K562 (cell line): ENCODE results near the gene FTSJ1. TPM values are rescaled to one million over a fixed set of nuclear protein-coding genes. Genes with fewer than 3 reads are reported as not detected.

Experiments
- ATAC-seq: fragments of 200-7000 bp; cut with Tn5 transposase; 3 replicates; pipeline ENCODE4 v1.9.1; 2020; ENCODE audit warnings: moderate library complexity
- BruUV-seq: library from RNA; stranded (reverse); fragments of 400-500 nt; replicated peaks from 2 replicates; lab custom pipeline; 2021; lab: Mats Ljungman, UMichigan
- CTCF ChIA-PET: fragments of 300-600 bp; formaldehyde crosslinking; extraction: SDS; loops from one replicate; lab custom pipeline; 2021; ENCODE audit warnings: low intra/inter-chr PET ratio; lab: Yijun Ruan, JAX
- POLR2A ChIA-PET: fragments of 300-600, 350-650 bp; sonication (Branson Sonifier 250); formaldehyde crosslinking; extraction: SDS; loops from one replicate; lab custom pipeline; 2021; ENCODE audit warnings: antibody characterized with exemption, inconsistent platforms; lab: Yijun Ruan, JAX
- DNase-seq, 4 experiments: peaks; one replicate each; pipeline versions ENCODE4 v3.0.0 to v3.0.0-alpha.2; 2011 to 2018; ENCODE audit warnings: low spot score in 3 of 4, mixed read lengths in 3 of 4; ENCODE audit errors: extremely low read depth in 1 of 4
- FAIRE-seq: peaks from 2 replicates; lab custom pipeline; 2011; peaks lifted over from hg19 to GRCh38; lab: Jason Lieb, UNC
- H2AFZ ChIP-seq: 2 replicates; pipeline ENCODE4 v1.6.0; 2011; ENCODE audit warnings: low read depth, low read length, control low read depth, inconsistent platforms
- H3K27ac ChIP-seq: fragments of 200-600 bp; 3 replicates; pipeline ENCODE4 v1.8.0; 2011; ENCODE audit warnings: low read depth, mild to moderate bottlenecking, control low read depth, inconsistent platforms, low read length, moderate library complexity, mixed read lengths; ENCODE audit errors: extremely low read depth
- H3K27me3 ChIP-seq, 2 experiments: fragments of 300-600 bp in 1 of 2; 2 replicates in 1 of 2; 3 replicates in 1 of 2; pipeline versions ENCODE4 v1.6.0 to v1.8.0; 2011; ENCODE audit warnings: inconsistent platforms in 2 of 2, low read length in 2 of 2, mild to moderate bottlenecking in 1 of 2, mixed read lengths in 1 of 2, moderate library complexity in 1 of 2; ENCODE audit not compliant: control insufficient read depth in 2 of 2, insufficient read depth in 2 of 2
- H3K36me3 ChIP-seq: fragments of 300-600 bp; 3 replicates; pipeline ENCODE4 v1.8.0; 2011; ENCODE audit warnings: mild to moderate bottlenecking, low read length, inconsistent platforms; ENCODE audit not compliant: control insufficient read depth, insufficient read depth
- H3K4me1 ChIP-seq, 2 experiments: fragments of 200-600 bp in 1 of 2; replicated peaks in 1 of 2; 2 replicates in 1 of 2; 3 replicates in 1 of 2; pipeline versions ENCODE4 v1.5.1 to v1.8.0; 2011; ENCODE audit warnings: inconsistent platforms in 2 of 2, low read length in 2 of 2, mild to moderate bottlenecking in 1 of 2, mixed read lengths in 1 of 2, moderate library complexity in 1 of 2; ENCODE audit not compliant: control insufficient read depth in 2 of 2, insufficient read depth in 2 of 2
- H3K4me2 ChIP-seq: 2 replicates; pipeline ENCODE4 v1.6.1; 2011; ENCODE audit warnings: low read length, control low read depth, inconsistent platforms, mixed read lengths; ENCODE audit not compliant: insufficient read depth
- H3K4me3 ChIP-seq: fragments of 200-600 bp; sonication (generic), shearing (Covaris generic); 2 replicates; pipeline ENCODE4 v1.5.1; 2016; ENCODE audit warnings: control low read depth, inconsistent platforms
- H3K79me2 ChIP-seq: fragments of 200-600 bp; 3 replicates; pipeline ENCODE4 v1.8.0; 2011; ENCODE audit warnings: low read length, inconsistent platforms; ENCODE audit not compliant: control insufficient read depth, insufficient read depth
- H3K9ac ChIP-seq, 2 experiments: 2 replicates each; pipeline versions ENCODE4 v1.6.0 to v1.6.1; 2011; ENCODE audit warnings: low read depth in 2 of 2, low read length in 2 of 2, control low read depth in 1 of 2, inconsistent platforms in 1 of 2, mild to moderate bottlenecking in 1 of 2, mixed read lengths in 1 of 2; ENCODE audit not compliant: insufficient read depth in 1 of 2
- H3K9me1 ChIP-seq: one replicate; pipeline ENCODE4 v1.6.0; 2011; ENCODE audit warnings: inconsistent platforms, mild to moderate bottlenecking, low read length, moderate library complexity; ENCODE audit not compliant: control insufficient read depth, insufficient read depth
- H3K9me3 ChIP-seq: replicated peaks from 2 replicates; pipeline ENCODE4 v1.5.1; 2011; ENCODE audit warnings: low read depth, low read length, inconsistent platforms; ENCODE audit not compliant: control insufficient read depth, insufficient read depth
- H4K20me1 ChIP-seq: replicated peaks from 2 replicates; pipeline ENCODE4 v1.6.1; 2011; ENCODE audit warnings: low read length, inconsistent platforms, mixed read lengths; ENCODE audit not compliant: control insufficient read depth, insufficient read depth
- ATF3 ChIP-seq, 2 experiments: fragments of 450-650 bp in 1 of 2; sonication (generic) in 1 of 2; formaldehyde crosslinking in 1 of 2; IDR thresholded peaks in 1 of 2; conservative IDR thresholded peaks in 1 of 2; 2 replicates each; pipeline versions ENCODE4 v1.6.1 to v1.8.1; 2016 to 2023; ENCODE audit warnings: mild to moderate bottlenecking in 2 of 2, moderate library complexity in 2 of 2, inconsistent platforms in 1 of 2, missing genetic modification reagents in 1 of 2
- FOSL1 ChIP-seq: fragments of 200-800 bp; sonication (Bioruptor generic); conservative IDR thresholded peaks from 2 replicates; pipeline ENCODE4 v1.6.1; 2016; ENCODE audit warnings: missing genetic modification characterization, missing compliant biosample characterization
- HDAC6 ChIP-seq: IDR thresholded peaks from 2 replicates; pipeline ENCODE4 v1.6.1; 2012; ENCODE audit warnings: low read depth, mild to moderate bottlenecking, control low read depth, inconsistent platforms, low read length, moderate library complexity
- HNRNPUL1 ChIP-seq: fragments of 200-400 bp; formaldehyde crosslinking; IDR thresholded peaks from 2 replicates; pipeline ENCODE4 v1.6.1; 2017; ENCODE audit warnings: low read length
- JUN ChIP-seq, 2 experiments: sonication (generic) in 1 of 2; formaldehyde crosslinking in 1 of 2; IDR thresholded peaks; 2 replicates each; pipeline versions ENCODE4 v1.6.1 to v1.8.0; 2012 to 2022; ENCODE audit warnings: borderline replicate concordance in 2 of 2, mild to moderate bottlenecking in 2 of 2, improper control_type of control experiment in 1 of 2, low read depth in 1 of 2, low read length in 1 of 2, missing genetic modification reagents in 1 of 2
- MEF2D ChIP-seq: conservative IDR thresholded peaks from 2 replicates; pipeline ENCODE4 v1.6.1; 2016; ENCODE audit warnings: low read depth, missing genetic modification characterization, missing compliant biosample characterization
- MYC ChIP-seq, 2 experiments: fragments of 250-450 bp in 1 of 2; sonication (Bioruptor Pico) in 1 of 2; IDR thresholded peaks; 2 replicates each; pipeline versions ENCODE4 v1.5.1 to v1.6.1; 2012 to 2021; ENCODE audit warnings: low read depth in 2 of 2, borderline replicate concordance in 1 of 2, improper control_type of control experiment in 1 of 2, low read length in 1 of 2, mild to moderate bottlenecking in 1 of 2, moderate library complexity in 1 of 2
- ZNF584 ChIP-seq: fragments of 200-800 bp; sonication (Bioruptor generic); IDR thresholded peaks from 2 replicates; pipeline ENCODE4 v1.6.1; 2016; ENCODE audit warnings: low read depth, mild to moderate bottlenecking, missing genetic modification characterization, missing compliant biosample characterization
- ZNF589 ChIP-seq: fragments of 200-800 bp; sonication (Bioruptor generic); IDR thresholded peaks from 2 replicates; pipeline ENCODE4 v1.6.1; 2016; ENCODE audit warnings: low read depth, missing genetic modification characterization, missing compliant biosample characterization
- ZNF766 ChIP-seq: fragments of 200-800 bp; sonication (Bioruptor generic); conservative IDR thresholded peaks from 2 replicates; pipeline ENCODE4 v1.6.1; 2016; ENCODE audit warnings: missing genetic modification characterization, missing compliant biosample characterization
- WGBS: fragments of 100-300 bp; shearing (Covaris generic); methylation state at CpG from one replicate; pipeline ENCODE4 v1.1.6; 2016; ENCODE audit warnings: low coverage, mixed read lengths; ENCODE audit not compliant: insufficient coverage; ENCODE audit errors: missing lambda C conversion rate; 5-methylcytosine and 5-hydroxymethylcytosine counted together
- in situ Hi-C: fragments of 300-500 bp; cut with MboI; formaldehyde crosslinking; loops from 4 replicates; pipeline ENCODE4 v1.15.0; 2018; ENCODE audit warnings: inconsistent platforms, mixed read lengths
- intact Hi-C: fragments of 100-400 bp; cut with micrococcal nuclease; formaldehyde crosslinking; loops from 2 replicates; pipeline ENCODE4 v1.14.2; 2022
- polyA plus RNA-seq, 8 experiments: library from polyadenylated mRNA; depleted of rRNA in 4 of 8; stranded (reverse) in 5 of 8; unstranded in 3 of 8; fragments of >200 nt; fragmentation: Nextera tagmentation in 2 of 8; fragmentation: Illumina TruSeq in 1 of 8; extraction: Ambion mirVana in 2 of 8; extraction: Trizol in 1 of 8; gene quantifications; 2 replicates each; pipeline versions ENCODE4 v1.2.1 to v1.2.3, GENCODE V29; 2011 to 2014; ENCODE audit warnings: inconsistent platforms in 1 of 8, missing spikeins in 1 of 8
- total RNA-seq, 7 experiments: library from RNA; depleted of rRNA in 6 of 7; stranded (reverse); fragments of >200 nt in 6 of 7; fragmentation: Illumina TruSeq in 2 of 7; extraction: Trizol in 2 of 7; gene quantifications; 2 replicates each; pipeline versions ENCODE4 v1.2.1 to v1.2.3, GENCODE V29; 2011 to 2021; ENCODE audit warnings: low replicate concordance in 1 of 7

Gene FTSJ1
- total and polyA plus RNA-seq, 9 of the 15 experiments (the other 6 are each of a cell fraction or from before 2014, with no cell fraction given): 12.2 to 95.6 (median 71.6) TPM

- Histone ChIP-seq H3K36me3 (peaks cover 30% of the 10 kb centered on the region; the same call in 2 of the 3 replicates), H3K9me3 (no peaks in the 10 kb centered on the region), H3K27me3 (no peaks in the 10 kb centered on the region), H4K20me1 (no peaks in the 10 kb centered on the region), H2AFZ (peak overlapping the region; percentile 64), H3K79me2 (no peaks in the 10 kb centered on the region; the same call in 2 of the 3 replicates), H3K9ac (peak overlapping the region; percentile 39 to 74; a peak in 3 of 4 replicates), H3K27ac (peak overlapping the region; percentile 83), H3K4me1 (peaks cover 2 to 17% of the 10 kb centered on the region in 2 experiments; a peak in 4 of 5 replicates), H3K9me1 (no peaks in the 10 kb centered on the region), H3K4me2 (peak overlapping the region; percentile 55), H3K4me3 (no peak overlapping the region)
- DNase-seq (peak; percentile 22 to 75 (median 38)), FAIRE-seq (peak; percentile 81), ATAC-seq (peak; percentile 75)
- CTCF ChIA-PET: no interaction called here
- 11% methylated on average over 5 of the region's 5 CpGs for WGBS
- in situ Hi-C loops (no loop called here), intact Hi-C loops (no loop called here)
- no TSS peak for BruUV-seq
- POLR2A ChIA-PET: interaction anchor here (0.6 to 2.2 kb wide), 6 partner anchors 9 to 1386 kb away, joined by 3 to 10 read pairs (median 3); partner anchors contain the start of genes RBM10, RBM3 and TBC1D25
- TF ChIP-seq FOSL1 (peak; percentile 80), MEF2D (tag) (peak; percentile 45; the same call in 1 of the 2 replicates), HNRNPUL1 (no peak), ZNF584 (CRISPR knock-in tag) (no peak), ZNF766 (CRISPR knock-in tag) (0 out of 2 replicates have a peak, but pooled peaks have one; percentile 3), HDAC6 (no peak), MYC (IDR thresholded peaks at IDR 0.05; ENCODE audit: low read depth, low read length) (no peak), MYC (CRISPR knock-in tag; IDR thresholded peaks at IDR 0.05; ENCODE audit: borderline replicate concordance, low read depth) (no peak), ATF3 (IDR thresholded peaks at IDR 0.05) (peak; percentile 64), ATF3 (CRISPR knock-in tag; conservative IDR thresholded peaks at IDR 0.05) (no peak), JUN (IDR thresholded peaks at IDR 0.05; ENCODE audit: borderline replicate concordance, low read depth, low read length) (peak; percentile 40; the same call in 1 of the 2 replicates), JUN (CRISPR knock-in tag; IDR thresholded peaks at IDR 0.05; ENCODE audit: borderline replicate concordance) (no peak), ZNF589 (CRISPR knock-in tag) (no peak)
Observed at GRCh38 chrX:48531358-48531959, 55.5 kb downstream of the FTSJ1 start.
